HepG2 (cell line): ENCODE results near the gene ANKDD1A. TPM values are rescaled to one million over a fixed set of nuclear protein-coding genes. Genes with fewer than 3 reads are reported as not detected.

Experiments
- EED ChIP-seq: sonication (generic); formaldehyde crosslinking; IDR thresholded peaks from 2 replicates; pipeline ENCODE4 v1.5.0; 2020; ENCODE audit warnings: mild to moderate bottlenecking, missing genetic modification reagents
- HNF1B ChIP-seq: sonication (generic); formaldehyde crosslinking; IDR thresholded peaks from 2 replicates; pipeline ENCODE4 v1.5.1; 2020; ENCODE audit warnings: mild to moderate bottlenecking, moderate library complexity, missing genetic modification reagents
- IKZF1 ChIP-seq: fragments of 450-650 bp; IDR thresholded peaks from 2 replicates; pipeline ENCODE4 v1.7.1; 2016
- KDM5A ChIP-seq: fragments of 200-600 bp; sonication (generic); IDR thresholded peaks from 2 replicates; pipeline ENCODE4 v1.7.0; 2018; ENCODE audit warnings: antibody characterized with exemption, mild to moderate bottlenecking, low read length, borderline replicate concordance
- MZF1 ChIP-seq: sonication (generic); formaldehyde crosslinking; IDR thresholded peaks from 2 replicates; pipeline ENCODE4 v1.8.1; 2023; ENCODE audit warnings: mild to moderate bottlenecking, missing genetic modification reagents, borderline replicate concordance
- ONECUT2 ChIP-seq: sonication (generic); formaldehyde crosslinking; IDR thresholded peaks from 2 replicates; pipeline ENCODE4 v1.4.0; 2020; ENCODE audit warnings: missing genetic modification reagents
- REPIN1 ChIP-seq: sonication (generic); formaldehyde crosslinking; IDR thresholded peaks from 2 replicates; pipeline ENCODE4 v1.8.0; 2022; ENCODE audit warnings: missing genetic modification reagents, low read depth, mild to moderate bottlenecking, borderline replicate concordance
- SOX6 ChIP-seq, 2 experiments: fragments of 450-650 bp in 1 of 2; sonication (generic) in 1 of 2; formaldehyde crosslinking in 1 of 2; IDR thresholded peaks; 2 replicates each; pipeline versions ENCODE4 v1.4.0 to v1.6.1; 2017 to 2020; ENCODE audit warnings: antibody characterized with exemption in 1 of 2, mild to moderate bottlenecking in 1 of 2, missing genetic modification reagents in 1 of 2
- TMF1 ChIP-seq: sonication (generic); formaldehyde crosslinking; IDR thresholded peaks from 2 replicates; pipeline ENCODE4 v1.8.1; 2022; ENCODE audit warnings: low read depth, missing genetic modification reagents
- ZFP91 ChIP-seq: sonication (generic); formaldehyde crosslinking; IDR thresholded peaks from 2 replicates; pipeline ENCODE4 v1.9.0; 2022; ENCODE audit warnings: missing genetic modification reagents, mild to moderate bottlenecking, borderline replicate concordance
- ZFX ChIP-seq: sonication (generic); formaldehyde crosslinking; IDR thresholded peaks from 2 replicates; pipeline ENCODE4 v1.4.0; 2020; ENCODE audit warnings: mild to moderate bottlenecking, low read depth, missing genetic modification reagents, moderate library complexity
- ZNF225 ChIP-seq: sonication (generic); formaldehyde crosslinking; IDR thresholded peaks from 2 replicates; pipeline ENCODE4 v1.4.0; 2020; ENCODE audit warnings: mild to moderate bottlenecking, missing genetic modification reagents
- ZNF407 ChIP-seq: sonication (generic); formaldehyde crosslinking; IDR thresholded peaks from one replicate; pipeline ENCODE4 v1.5.1; 2020; ENCODE audit warnings: mild to moderate bottlenecking, missing genetic modification reagents; ENCODE audit errors: not compliant biosample characterization
- ZNF556 ChIP-seq: sonication (generic); formaldehyde crosslinking; IDR thresholded peaks from 2 replicates; pipeline ENCODE4 v1.4.0; 2020; ENCODE audit warnings: mild to moderate bottlenecking, missing genetic modification reagents, borderline replicate concordance
- ZNF710 ChIP-seq: sonication (generic); formaldehyde crosslinking; IDR thresholded peaks from 2 replicates; pipeline ENCODE4 v1.5.0; 2020; ENCODE audit warnings: mild to moderate bottlenecking, missing genetic modification reagents, borderline replicate concordance
- polyA plus RNA-seq, 8 experiments: library from polyadenylated mRNA; depleted of rRNA in 3 of 8; stranded (reverse) in 7 of 8; unstranded in 1 of 8; fragments of >200 nt; fragmentation: Illumina TruSeq in 4 of 8; extraction: Trizol in 4 of 8; gene quantifications; 2 replicates each; pipeline versions ENCODE4 v1.2.1 to v1.2.3, GENCODE V29; 2011 to 2016; ENCODE audit warnings: low read depth in 4 of 8, missing spikeins in 1 of 8, mixed read lengths in 1 of 8; ENCODE audit not compliant: insufficient read depth in 1 of 8
- total RNA-seq, 5 experiments: library from RNA; depleted of rRNA; stranded (reverse); fragments of >200 nt; fragmentation: Illumina TruSeq; extraction: Trizol; gene quantifications; 2 replicates each; pipeline ENCODE4 v1.2.3, GENCODE V29; 2016; ENCODE audit warnings: low read depth in 1 of 5

Gene ANKDD1A
- total and polyA plus RNA-seq, 2 of the 13 experiments (the other 11 are each of a cell fraction or from before 2014, with no cell fraction given): 0.11 to 0.48 TPM

GRCh38 chr15:64894395-64895056 is 17.2 kb upstream of the ANKDD1A start (continued):
- no peak for TF ChIP-seq SOX6 (IDR thresholded peaks at IDR 0.05)
- no peak for TF ChIP-seq SOX6 (CRISPR knock-in tag; IDR thresholded peaks at IDR 0.05)
- TF ChIP-seq ZNF710 (CRISPR knock-in tag): no peak
- no peak for TF ChIP-seq ZNF225 (CRISPR knock-in tag)
- no peak for TF ChIP-seq MZF1
- TF ChIP-seq ONECUT2 (CRISPR knock-in tag): no peak
- peak; percentile 2; the same call in 1 of the 2 replicates for TF ChIP-seq ZFP91
- no peak for TF ChIP-seq TMF1 (CRISPR knock-in tag)
- TF ChIP-seq EED: no peak
- no peak for TF ChIP-seq REPIN1 (CRISPR knock-in tag)
- TF ChIP-seq ZNF407 (CRISPR knock-in tag): no peak
- TF ChIP-seq IKZF1: no peak
- 0 out of 2 replicates have a peak, but pooled peaks have one; percentile 9 for TF ChIP-seq ZFX (CRISPR knock-in tag)
- no peak for TF ChIP-seq KDM5A
- TF ChIP-seq HNF1B (CRISPR knock-in tag): no peak
- TF ChIP-seq ZNF556 (CRISPR knock-in tag): no peak
